ENCODE results near the gene NFKBIA. TPM values are rescaled to one million over a fixed set of nuclear protein-coding genes. Genes with fewer than 3 reads are reported as not detected.
A peak's percentile ranks its signal among the peaks of the same experiment; 100 is the strongest.

The NFKBIA gene
- total RNA-seq, 6 experiments from 2014 or later, result 27.6 to 52.1 (median 48.3) TPM

- Mint-ChIP-seq H3K9me3 (0 out of 2 replicates have a peak, but pooled peaks cover 4% of the 10 kb centered on the region), H3K27me3 (ENCODE audit: insufficient read depth) (no peaks in the 10 kb centered on the region), H3K4me3 (no peak overlapping the region), H3K27ac (no peak overlapping the region), H3K4me1 (ENCODE audit: low read depth) (peaks cover 38% of the 10 kb centered on the region), H3K36me3 (ENCODE audit: low read depth) (no peaks in the 10 kb centered on the region)
- no peak for TF ChIP-seq CTCF (IDR thresholded peaks at IDR 0.05)
- DNase-seq, result no peak
Measured at GRCh38 chr14:35423621-35424020, 19.1 kb upstream of the NFKBIA start.

- H3K4me1 Mint-ChIP-seq (ENCODE audit: low read depth), result peaks cover 63% of the 10 kb centered on the region
- peak overlapping the region; percentile 64 for H3K4me3 Mint-ChIP-seq
- no peaks in the 10 kb centered on the region for H3K36me3 Mint-ChIP-seq (ENCODE audit: low read depth)
- peak overlapping the region; percentile 85 for H3K27ac Mint-ChIP-seq
- H3K27me3 Mint-ChIP-seq (ENCODE audit: insufficient read depth), result no peaks in the 10 kb centered on the region
- no peak for TF ChIP-seq CTCF (IDR thresholded peaks at IDR 0.05)
- 0 out of 2 replicates have a peak, but pooled peaks cover 4% of the 10 kb centered on the region for H3K9me3 Mint-ChIP-seq
- peak; percentile 65 for DNase-seq
Measured at GRCh38 chr14:35420036-35420811, 15.7 kb upstream of the NFKBIA start.

GRCh38 chr14:35419429-35419841 lies 14.9 kb upstream of the NFKBIA start:
- no peak for TF ChIP-seq CTCF (IDR thresholded peaks at IDR 0.05)
- peaks cover 2% of the 10 kb centered on the region; the same call in 1 of the 2 replicates for H3K27me3 Mint-ChIP-seq (ENCODE audit: insufficient read depth)
- peaks cover 71% of the 10 kb centered on the region for H3K4me1 Mint-ChIP-seq (ENCODE audit: low read depth)
- H3K36me3 Mint-ChIP-seq (ENCODE audit: low read depth), result no peaks in the 10 kb centered on the region
- H3K27ac Mint-ChIP-seq, result peak overlapping the region; percentile 85
- DNase-seq, result peak; percentile 33
- 0 out of 2 replicates have a peak, but pooled peaks cover 4% of the 10 kb centered on the region for H3K9me3 Mint-ChIP-seq
- H3K4me3 Mint-ChIP-seq, result peak overlapping the region; percentile 64

GRCh38 chr14:35418093-35418492 lies 13.5 kb upstream of the NFKBIA start:
- Mint-ChIP-seq H3K4me3 (no peak overlapping the region), H3K4me1 (ENCODE audit: low read depth) (peaks cover 82% of the 10 kb centered on the region), H3K36me3 (ENCODE audit: low read depth) (no peaks in the 10 kb centered on the region), H3K9me3 (no peaks in the 10 kb centered on the region), H3K27me3 (ENCODE audit: insufficient read depth) (peaks cover 3% of the 10 kb centered on the region; the same call in 1 of the 2 replicates), H3K27ac (no peak overlapping the region; the same call in 1 of the 2 replicates)
- DNase-seq, result no peak
- no peak for TF ChIP-seq CTCF (IDR thresholded peaks at IDR 0.05)

- no peak overlapping the region for H3K4me3 Mint-ChIP-seq
- peak overlapping the region; percentile 32 for H3K27ac Mint-ChIP-seq
- H3K27me3 Mint-ChIP-seq (ENCODE audit: insufficient read depth), result peaks cover 3% of the 10 kb centered on the region; the same call in 1 of the 2 replicates
- peaks cover 74% of the 10 kb centered on the region for H3K4me1 Mint-ChIP-seq (ENCODE audit: low read depth)
- no peaks in the 10 kb centered on the region for H3K9me3 Mint-ChIP-seq
- H3K36me3 Mint-ChIP-seq (ENCODE audit: low read depth), result no peaks in the 10 kb centered on the region
- no peak for DNase-seq
- no peak for TF ChIP-seq CTCF (IDR thresholded peaks at IDR 0.05)
Measured at GRCh38 chr14:35416108-35416750, 11.7 kb upstream of the NFKBIA start.

Measured in HFFc6 (cell line).